K562 (cell line): ENCODE measurements around the gene ATXN1L. TPM values are rescaled to one million over a fixed set of nuclear protein-coding genes. Genes with fewer than 3 reads are reported as not detected.

ENCODE experiments used
- BHLHE40 ChIP-seq: IDR thresholded peaks from 2 replicates; pipeline ENCODE4 v1.6.1; 2011; ENCODE audit warnings: low read length, improper control_type of control experiment
- C11orf30 ChIP-seq: fragments of 450-650 bp; IDR thresholded peaks from 2 replicates; pipeline ENCODE4 v1.6.1; 2016; ENCODE audit warnings: low read depth, mild to moderate bottlenecking
- ELK3 ChIP-seq: fragments of 450-650 bp; formaldehyde crosslinking; IDR thresholded peaks from 2 replicates; pipeline ENCODE4 v1.4.0; 2020; ENCODE audit warnings: mild to moderate bottlenecking
- MAFG ChIP-seq: fragments of 450-650 bp; conservative IDR thresholded peaks from 2 replicates; pipeline ENCODE4 v1.6.1; 2016; ENCODE audit warnings: missing genetic modification characterization, missing compliant biosample characterization
- MYBL2 ChIP-seq, 2 experiments: fragments of 450-650 bp in 1 of 2; sonication (generic) in 1 of 2; formaldehyde crosslinking in 1 of 2; IDR thresholded peaks; 2 replicates each; pipeline versions ENCODE4 v1.6.1 to v1.8.1; 2017 to 2022; ENCODE audit warnings: borderline replicate concordance in 1 of 2, inconsistent platforms in 1 of 2, low read depth in 1 of 2, mild to moderate bottlenecking in 1 of 2, missing genetic modification reagents in 1 of 2, moderate library complexity in 1 of 2
- PHTF2 ChIP-seq: fragments of 250-450 bp; sonication (Bioruptor Pico); IDR thresholded peaks from 2 replicates; pipeline ENCODE4 v1.5.0; 2021; ENCODE audit warnings: mild to moderate bottlenecking
- PTRF ChIP-seq: fragments of 450-650 bp; IDR thresholded peaks from 2 replicates; pipeline ENCODE4 v1.6.1; 2016; ENCODE audit warnings: mild to moderate bottlenecking, missing genetic modification characterization, missing compliant biosample characterization
- RBM25 ChIP-seq: fragments of 200-400 bp; formaldehyde crosslinking; IDR thresholded peaks from 2 replicates; pipeline ENCODE4 v1.6.1; 2018; ENCODE audit warnings: low read length, low read depth, moderate library complexity; ENCODE audit not compliant: severe bottlenecking
- RCOR1 ChIP-seq, 2 experiments: IDR thresholded peaks; 2 replicates each; pipeline ENCODE4 v1.6.1; 2012; ENCODE audit warnings: low read depth in 2 of 2, low read length in 2 of 2, borderline replicate concordance in 1 of 2, improper control_type of control experiment in 1 of 2
- RUNX1 ChIP-seq: sonication (generic); IDR thresholded peaks from 2 replicates; pipeline ENCODE4 v1.6.1; 2016; ENCODE audit warnings: antibody characterized with exemption, low read depth
- SP2 ChIP-seq: IDR thresholded peaks from 2 replicates; pipeline ENCODE4 v1.6.1; 2011; ENCODE audit warnings: mild to moderate bottlenecking, low read depth, low read length, moderate library complexity; ENCODE audit not compliant: poor library complexity, severe bottlenecking; ENCODE audit errors: extremely low read depth
- YY1 ChIP-seq, 3 experiments: IDR thresholded peaks; 2 replicates each; pipeline ENCODE4 v1.6.1; 2011; ENCODE audit warnings: low read length in 2 of 3, mild to moderate bottlenecking in 2 of 3, moderate library complexity in 2 of 3, borderline replicate concordance in 1 of 3, control low read depth in 1 of 3, low read depth in 1 of 3; ENCODE audit not compliant: insufficient read depth in 3 of 3, insufficient replicate concordance in 2 of 3, control insufficient read depth in 1 of 3, insufficient read length in 1 of 3; ENCODE audit errors: extremely low read depth in 1 of 3
- ZNF175 ChIP-seq: fragments of 200-800 bp; sonication (Bioruptor generic); IDR thresholded peaks from 2 replicates; pipeline ENCODE4 v1.6.1; 2016; ENCODE audit warnings: low read depth, mild to moderate bottlenecking, missing genetic modification characterization, missing compliant biosample characterization
- ZNF232 ChIP-seq: sonication (generic); formaldehyde crosslinking; IDR thresholded peaks from 2 replicates; pipeline ENCODE4 v1.8.0; 2022; ENCODE audit warnings: mild to moderate bottlenecking, missing genetic modification reagents
- ZNF316 ChIP-seq: fragments of 450-650 bp; IDR thresholded peaks from 2 replicates; pipeline ENCODE4 v1.6.1; 2016
- ZNF324 ChIP-seq: fragments of 250-450 bp; sonication (Bioruptor Pico); IDR thresholded peaks from 2 replicates; pipeline ENCODE4 v1.4.0; 2020; ENCODE audit warnings: mild to moderate bottlenecking
- ZNF57 ChIP-seq: fragments of 450-650 bp; formaldehyde crosslinking; IDR thresholded peaks from 2 replicates; pipeline ENCODE4 v1.4.0; 2020; ENCODE audit warnings: mild to moderate bottlenecking, moderate library complexity
- ZNF592 ChIP-seq: fragments of 450-650 bp; IDR thresholded peaks from 2 replicates; pipeline ENCODE4 v1.6.1; 2017; ENCODE audit warnings: antibody characterized with exemption, mild to moderate bottlenecking
- ZSCAN29 ChIP-seq: fragments of 450-650 bp; IDR thresholded peaks from 2 replicates; pipeline ENCODE4 v1.6.1; 2017
- polyA plus RNA-seq, 8 experiments: library from polyadenylated mRNA; depleted of rRNA in 4 of 8; stranded (reverse) in 5 of 8; unstranded in 3 of 8; fragments of >200 nt; fragmentation: Nextera tagmentation in 2 of 8; fragmentation: Illumina TruSeq in 1 of 8; extraction: Ambion mirVana in 2 of 8; extraction: Trizol in 1 of 8; gene quantifications; 2 replicates each; pipeline versions ENCODE4 v1.2.1 to v1.2.3, GENCODE V29; 2011 to 2014; ENCODE audit warnings: inconsistent platforms in 1 of 8, missing spikeins in 1 of 8
- total RNA-seq, 7 experiments: library from RNA; depleted of rRNA in 6 of 7; stranded (reverse); fragments of >200 nt in 6 of 7; fragmentation: Illumina TruSeq in 2 of 7; extraction: Trizol in 2 of 7; gene quantifications; 2 replicates each; pipeline versions ENCODE4 v1.2.1 to v1.2.3, GENCODE V29; 2011 to 2021; ENCODE audit warnings: low replicate concordance in 1 of 7
- TF ChIP-seq, protein P1 (sequence below): fragments of 250-450 bp; sonication (Bioruptor Pico); IDR thresholded peaks from 2 replicates; pipeline ENCODE4 v1.4.0; 2020; ENCODE audit warnings: mild to moderate bottlenecking

The ATXN1L gene
- total and polyA plus RNA-seq, 9 of the 15 experiments (the other 6 are each of a cell fraction or from before 2014, with no cell fraction given), result 1.4 to 11.3 (median 9.3) TPM

DNA sequence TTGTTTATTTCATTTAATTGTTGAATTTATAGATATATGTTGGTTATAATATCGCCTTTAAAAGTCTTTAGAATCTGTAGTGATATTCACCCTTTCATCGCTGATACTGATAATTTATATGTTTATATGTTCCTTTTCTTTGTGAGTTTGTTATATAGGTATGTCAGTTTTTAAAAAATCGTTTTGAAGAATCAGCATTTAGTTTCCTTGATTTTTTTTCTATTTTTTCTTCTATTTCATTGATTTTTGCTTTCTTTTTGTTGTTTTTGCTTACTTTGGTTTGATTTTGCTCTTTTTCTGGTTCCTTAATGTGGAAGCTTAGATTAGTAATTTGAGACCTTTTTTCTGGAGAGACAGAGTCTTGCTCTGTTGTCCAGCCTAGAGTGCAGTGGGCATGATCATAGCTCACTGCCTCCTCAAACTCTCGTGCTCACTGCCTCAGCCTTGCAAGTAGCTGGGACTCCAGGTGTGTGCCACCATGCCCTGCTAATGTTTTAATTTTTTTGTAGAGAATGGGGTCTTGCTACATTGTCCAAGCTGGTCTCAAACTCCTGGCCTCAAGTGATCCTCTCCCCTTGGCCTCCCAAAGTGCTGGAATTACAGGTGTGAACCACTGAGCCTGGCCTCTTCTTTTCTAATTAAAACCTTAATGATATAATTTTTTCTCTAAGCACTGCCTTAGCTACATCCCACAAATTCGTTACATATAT lies 57.0 kb downstream of the ATXN1L start (continued):
- TF ChIP-seq ZNF592 (no peak), ZNF175 (CRISPR knock-in tag) (no peak), C11orf30 (peak; percentile 74; the same call in 1 of the 2 replicates), ZNF57 (CRISPR knock-in tag) (no peak), YY1 (IDR thresholded peaks at IDR 0.05; ENCODE audit: borderline replicate concordance in 1 of 3, control insufficient read depth in 1 of 3, extremely low read depth in 1 of 3, insufficient read depth in 3 of 3, insufficient read length in 1 of 3, insufficient replicate concordance in 2 of 3, low read depth in 1 of 3, low read length in 2 of 3) (no peak), BHLHE40 (no peak), PHTF2 (no peak), ZNF324 (CRISPR knock-in tag) (no peak), ELK3 (CRISPR knock-in tag) (no peak), ZSCAN29 (no peak), MYBL2 (IDR thresholded peaks at IDR 0.05; ENCODE audit: low read depth) (no peak), MYBL2 (CRISPR knock-in tag; IDR thresholded peaks at IDR 0.05; ENCODE audit: borderline replicate concordance) (no peak), RCOR1 (IDR thresholded peaks at IDR 0.05; ENCODE audit: borderline replicate concordance in 1 of 2, low read depth in 2 of 2, low read length in 2 of 2) (no peak), PTRF (no peak), SP2 (no peak), RBM25 (peak; percentile 40), MAFG (tag) (peak; percentile 16; the same call in 1 of the 2 replicates), RUNX1 (no peak), ZNF232 (CRISPR knock-in tag) (no peak), ZNF316 (peak; percentile 90)
- TF ChIP-seq, protein P1, sequence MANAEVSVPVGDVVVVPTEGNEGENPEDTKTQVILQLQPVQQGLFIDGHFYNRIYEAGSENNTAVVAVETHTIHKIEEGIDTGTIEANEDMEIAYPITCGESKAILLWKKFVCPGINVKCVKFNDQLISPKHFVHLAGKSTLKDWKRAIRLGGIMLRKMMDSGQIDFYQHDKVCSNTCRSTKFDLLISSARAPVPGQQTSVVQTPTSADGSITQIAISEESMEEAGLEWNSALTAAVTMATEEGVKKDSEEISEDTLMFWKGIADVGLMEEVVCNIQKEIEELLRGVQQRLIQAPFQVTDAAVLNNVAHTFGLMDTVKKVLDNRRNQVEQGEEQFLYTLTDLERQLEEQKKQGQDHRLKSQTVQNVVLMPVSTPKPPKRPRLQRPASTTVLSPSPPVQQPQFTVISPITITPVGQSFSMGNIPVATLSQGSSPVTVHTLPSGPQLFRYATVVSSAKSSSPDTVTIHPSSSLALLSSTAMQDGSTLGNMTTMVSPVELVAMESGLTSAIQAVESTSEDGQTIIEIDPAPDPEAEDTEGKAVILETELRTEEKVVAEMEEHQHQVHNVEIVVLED, result no peak
- TF ChIP-seq, all 486 proteins: peak for 5
